Kidney (tissue), 14 donors: ENCODE data around the gene EFNA3. TPM values are rescaled to one million over a fixed set of nuclear protein-coding genes. Genes with fewer than 3 reads are reported as not detected.

ENCODE experiments used
- DNase-seq, 5 donors: peaks; one replicate each; pipeline ENCODE4 v3.0.0-alpha.2; 2013 to 2020
- FAIRE-seq: peaks from 2 replicates; lab custom pipeline; 2012; peaks lifted over from hg19 to GRCh38; lab: Jason Lieb, UNC
- H3K27ac ChIP-seq, 2 donors: one replicate each; pipeline ENCODE4 v1.7.0; 2013; ENCODE audit warnings: low read depth in 2 of 2, low read length in 2 of 2, inconsistent platforms in 1 of 2
- H3K27me3 ChIP-seq: one replicate; pipeline ENCODE4 v1.7.1; 2013; ENCODE audit warnings: low read length, inconsistent platforms; ENCODE audit not compliant: control insufficient read depth, insufficient read depth
- H3K36me3 ChIP-seq, 3 donors: one replicate each; pipeline versions ENCODE4 v1.7.0 to v1.7.1; 2013; ENCODE audit warnings: low read length in 3 of 3, control low read depth in 1 of 3, inconsistent platforms in 1 of 3; ENCODE audit not compliant: insufficient read depth in 3 of 3, control insufficient read depth in 2 of 3
- H3K4me1 ChIP-seq, 3 donors: one replicate each; pipeline versions ENCODE4 v1.7.0 to v1.7.1; 2013; ENCODE audit warnings: low read length in 3 of 3, inconsistent platforms in 1 of 3, low read depth in 1 of 3; ENCODE audit not compliant: control insufficient read depth in 2 of 3, insufficient read depth in 2 of 3
- H3K4me3 ChIP-seq, 3 donors: one replicate each; pipeline versions ENCODE4 v1.7.0 to v1.8.1; 2013; ENCODE audit warnings: low read length in 3 of 3, control low read depth in 1 of 3, inconsistent platforms in 1 of 3
- H3K9ac ChIP-seq, 3 donors: one replicate each; pipeline versions ENCODE4 v1.7.0 to v1.7.1; 2013; ENCODE audit warnings: low read length in 3 of 3, control low read depth in 1 of 3, inconsistent platforms in 1 of 3
- H3K9me3 ChIP-seq, 3 donors: one replicate each; pipeline versions ENCODE4 v1.7.0 to v1.7.1; 2013; ENCODE audit warnings: low read length in 3 of 3, control low read depth in 1 of 3, inconsistent platforms in 1 of 3; ENCODE audit not compliant: control insufficient read depth in 2 of 3, insufficient read depth in 1 of 3
- intact Hi-C: fragments of 100-400 bp; cut with DNase I; formaldehyde crosslinking; loops from one replicate; pipeline ENCODE4 v1.11.1; 2022
- polyA plus RNA-seq: library from polyadenylated mRNA; stranded (reverse); fragments of 350-450 nt; fragmentation: Illumina TruSeq; extraction: RNeasy Lipid Tissue Mini Kit (QIAGEN cat#74804); gene quantifications from one replicate; pipeline ENCODE4 v1.2.3, GENCODE V29; 2014; ENCODE audit warnings: low read depth, low replicate concordance; ENCODE audit not compliant: insufficient read depth
- total RNA-seq: library from RNA; stranded (reverse); fragmentation: NEBNext Ultra II Directional; extraction: Animal tissue kit (Norgen Biotek cat#: 25700); gene quantifications from one replicate; pipeline ENCODE4 v1.2.1, GENCODE V29; 2021
- TF ChIP-seq, protein P1 (sequence below): IDR thresholded peaks from 3 replicates; pipeline ENCODE4 v1.5.1; 2012; ENCODE audit warnings: mild to moderate bottlenecking, moderate library complexity, borderline replicate concordance; ENCODE audit not compliant: insufficient read depth; ENCODE audit errors: extremely low read depth
- donor health status: control.
- donor health status: control.
- donor health status: control.
- donor health status: control.
- donor health status: control.
- donor health status: DM: yes; HTN: yes; CAD: no.
- donor health status: Normal renal cell carcinoma (clear cell type).

Gene EFNA3
- total and polyA plus RNA-seq, 2 donors from 2014 or later = 1.2 to 1.7 TPM

GRCh38 chr1:155124503-155125463 lies 46.1 kb downstream of the EFNA3 start:
- H3K36me3 ChIP-seq = no peaks in the 10 kb centered on the region
- TF ChIP-seq, protein P1, sequence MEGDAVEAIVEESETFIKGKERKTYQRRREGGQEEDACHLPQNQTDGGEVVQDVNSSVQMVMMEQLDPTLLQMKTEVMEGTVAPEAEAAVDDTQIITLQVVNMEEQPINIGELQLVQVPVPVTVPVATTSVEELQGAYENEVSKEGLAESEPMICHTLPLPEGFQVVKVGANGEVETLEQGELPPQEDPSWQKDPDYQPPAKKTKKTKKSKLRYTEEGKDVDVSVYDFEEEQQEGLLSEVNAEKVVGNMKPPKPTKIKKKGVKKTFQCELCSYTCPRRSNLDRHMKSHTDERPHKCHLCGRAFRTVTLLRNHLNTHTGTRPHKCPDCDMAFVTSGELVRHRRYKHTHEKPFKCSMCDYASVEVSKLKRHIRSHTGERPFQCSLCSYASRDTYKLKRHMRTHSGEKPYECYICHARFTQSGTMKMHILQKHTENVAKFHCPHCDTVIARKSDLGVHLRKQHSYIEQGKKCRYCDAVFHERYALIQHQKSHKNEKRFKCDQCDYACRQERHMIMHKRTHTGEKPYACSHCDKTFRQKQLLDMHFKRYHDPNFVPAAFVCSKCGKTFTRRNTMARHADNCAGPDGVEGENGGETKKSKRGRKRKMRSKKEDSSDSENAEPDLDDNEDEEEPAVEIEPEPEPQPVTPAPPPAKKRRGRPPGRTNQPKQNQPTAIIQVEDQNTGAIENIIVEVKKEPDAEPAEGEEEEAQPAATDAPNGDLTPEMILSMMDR = no peak
- DNase-seq (peak in 2 of 5 donors; percentile 22 to 79), FAIRE-seq (no peak)
- peaks cover 0 to 17% (median 13%) of the 10 kb centered on the region in 3 donors for H3K4me1 ChIP-seq
- H3K27ac ChIP-seq = peak overlapping the region in 1 of 2 donors; percentile 85
- no peak overlapping the region for H3K9ac ChIP-seq
- intact Hi-C loops = no loop called here
- no peak overlapping the region for H3K4me3 ChIP-seq
- no peaks in the 10 kb centered on the region for H3K27me3 ChIP-seq
- H3K9me3 ChIP-seq = no peaks in the 10 kb centered on the region

GRCh38 chr1:155125511-155125945 lies 46.9 kb downstream of the EFNA3 start:
- H3K4me3 ChIP-seq = no peak overlapping the region
- DNase-seq = peak in 1 of 5 donors; percentile 79
- H3K9ac ChIP-seq = no peak overlapping the region
- no peaks in the 10 kb centered on the region for H3K9me3 ChIP-seq
- no peaks in the 10 kb centered on the region for H3K36me3 ChIP-seq
- intact Hi-C loops = no loop called here
- H3K27ac ChIP-seq = peak overlapping the region; percentile 39 to 85
- TF ChIP-seq, protein P1 = no peak
- FAIRE-seq = no peak
- H3K27me3 ChIP-seq = no peaks in the 10 kb centered on the region
- peaks cover 0 to 18% (median 17%) of the 10 kb centered on the region in 3 donors for H3K4me1 ChIP-seq

DNA sequence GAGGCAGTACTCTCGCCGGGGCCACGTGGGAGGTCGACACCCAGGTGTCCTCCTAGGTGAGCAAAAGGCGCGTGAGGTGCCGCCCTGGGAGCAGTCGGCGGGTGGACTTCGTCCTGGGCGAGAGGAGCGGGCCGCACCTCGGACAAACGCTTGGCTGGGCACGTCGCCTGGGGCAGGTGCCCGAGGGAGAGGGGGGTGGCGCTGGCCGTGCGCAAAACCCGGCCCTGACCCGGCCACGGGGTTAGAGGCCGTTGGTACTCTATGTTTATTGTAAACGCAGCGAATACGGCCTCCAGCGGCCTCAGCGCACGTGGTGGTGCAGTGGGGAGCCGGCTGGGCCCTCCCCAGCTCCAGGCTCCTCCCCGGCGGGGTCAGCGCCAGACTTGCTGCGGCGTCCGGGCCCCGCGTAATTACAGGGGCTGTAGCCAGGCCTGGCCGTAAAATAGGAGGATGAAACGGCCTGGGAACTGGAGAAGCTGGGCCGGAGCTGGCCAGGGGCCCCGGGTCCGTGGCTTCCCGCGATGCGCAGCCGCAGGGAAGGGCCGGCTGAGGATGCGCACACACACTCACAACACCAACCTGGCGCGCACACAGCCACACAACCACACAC lies 47.4 kb downstream of the EFNA3 start:
- Histone ChIP-seq H3K4me3 (peak overlapping the region in 2 of 3 donors; percentile 28 to 99), H3K9me3 (no peaks in the 10 kb centered on the region), H3K27ac (peak overlapping the region; percentile 80 to 85), H3K27me3 (no peaks in the 10 kb centered on the region), H3K9ac (no peak overlapping the region), H3K4me1 (peaks cover 0 to 21% (median 21%) of the 10 kb centered on the region in 3 donors), H3K36me3 (peaks cover 0 to 3% (median 0%) of the 10 kb centered on the region in 3 donors)
- intact Hi-C loops = no loop called here
- FAIRE-seq = no peak
- TF ChIP-seq, protein P1 = no peak
- peak; percentile 43 to 93 (median 66) for DNase-seq
